HepG2 (cell line): ENCODE data around the gene HDAC10. TPM values are rescaled to one million over a fixed set of nuclear protein-coding genes. Genes with fewer than 3 reads are reported as not detected.
A peak's percentile ranks its signal among the peaks of the same experiment; 100 is the strongest.

Experiments used
- ARID2 ChIP-seq: sonication (generic); formaldehyde crosslinking; IDR thresholded peaks from 2 replicates; pipeline ENCODE4 v1.8.1; 2022; ENCODE audit warnings: mild to moderate bottlenecking, missing genetic modification reagents, borderline replicate concordance
- ASH2L ChIP-seq: fragments of 300-600, 200-600 bp; sonication (generic); IDR thresholded peaks from 2 replicates; pipeline ENCODE4 v1.7.0; 2017; ENCODE audit warnings: low read depth, mild to moderate bottlenecking, moderate library complexity, mixed read lengths, low read length; ENCODE audit not compliant: insufficient read length
- CBFB ChIP-seq: sonication (generic); formaldehyde crosslinking; IDR thresholded peaks from 2 replicates; pipeline ENCODE4 v1.4.0; 2020; ENCODE audit warnings: missing genetic modification reagents
- CBX2 ChIP-seq, 2 experiments: fragments of 200-600 bp in 1 of 2; sonication (generic); formaldehyde crosslinking in 1 of 2; IDR thresholded peaks; 2 replicates each; pipeline versions ENCODE4 v1.7.0 to v1.8.1; 2018 to 2022; ENCODE audit warnings: low read depth in 2 of 2, low read length in 1 of 2, mild to moderate bottlenecking in 1 of 2, missing genetic modification reagents in 1 of 2
- CC2D1A ChIP-seq: sonication (generic); formaldehyde crosslinking; IDR thresholded peaks from 2 replicates; pipeline ENCODE4 v1.8.1; 2023; ENCODE audit warnings: mild to moderate bottlenecking, missing genetic modification reagents
- GATAD1 ChIP-seq: IDR thresholded peaks from 2 replicates; pipeline ENCODE4 v1.6.1; 2016; ENCODE audit warnings: missing genetic modification reagents, missing compliant biosample characterization
- GMEB2 ChIP-seq: IDR thresholded peaks from 2 replicates; pipeline ENCODE4 v1.6.1; 2016; ENCODE audit warnings: missing biosample characterization, missing genetic modification reagents, low read depth
- HMGXB4 ChIP-seq, 2 experiments: sonication (generic) in 1 of 2; formaldehyde crosslinking in 1 of 2; IDR thresholded peaks; 2 replicates each; pipeline versions ENCODE4 v1.4.0 to v1.6.1; 2018 to 2020; ENCODE audit warnings: missing genetic modification reagents in 2 of 2, borderline replicate concordance in 1 of 2, low read depth in 1 of 2, mild to moderate bottlenecking in 1 of 2, missing biosample characterization in 1 of 2
- HNRNPH1 ChIP-seq: fragments of 200-400 bp; formaldehyde crosslinking; optimal IDR thresholded peaks from 2 replicates; pipeline ENCODE3; 2017; ENCODE audit warnings: mild to moderate bottlenecking, low read depth, low read length
- LBX2 ChIP-seq: sonication (generic); formaldehyde crosslinking; IDR thresholded peaks from 2 replicates; pipeline ENCODE4 v1.5.0; 2020; ENCODE audit warnings: missing genetic modification reagents, mild to moderate bottlenecking, borderline replicate concordance
- LCORL ChIP-seq, 2 experiments: fragments of 450-650 bp in 1 of 2; sonication (generic) in 1 of 2; formaldehyde crosslinking in 1 of 2; IDR thresholded peaks; 2 replicates each; pipeline versions ENCODE4 v1.5.0 to v1.6.1; 2017 to 2020; ENCODE audit warnings: antibody characterized with exemption in 1 of 2, missing genetic modification reagents in 1 of 2
- PAF1 ChIP-seq: IDR thresholded peaks from 2 replicates; pipeline ENCODE4 v1.6.1; 2016; ENCODE audit warnings: missing genetic modification reagents, missing compliant biosample characterization
- POGZ ChIP-seq: sonication (generic); formaldehyde crosslinking; IDR thresholded peaks from 2 replicates; pipeline ENCODE4 v1.4.0; 2020; ENCODE audit warnings: mild to moderate bottlenecking, missing genetic modification reagents
- PPARG ChIP-seq: conservative IDR thresholded peaks from 2 replicates; pipeline ENCODE4 v1.6.1; 2016; ENCODE audit warnings: missing biosample characterization, missing genetic modification reagents
- ZFP36 ChIP-seq: fragments of 150-350 bp; IDR thresholded peaks from 2 replicates; pipeline ENCODE4 v1.6.1; 2018; ENCODE audit warnings: borderline replicate concordance, low read length, low read depth; ENCODE audit not compliant: partially characterized antibody
- ZMAT5 ChIP-seq: sonication (generic); formaldehyde crosslinking; IDR thresholded peaks from 2 replicates; pipeline ENCODE4 v1.5.0; 2020; ENCODE audit warnings: mild to moderate bottlenecking, low read depth, missing genetic modification reagents, borderline replicate concordance
- ZNF121 ChIP-seq: sonication (generic); formaldehyde crosslinking; IDR thresholded peaks from 2 replicates; pipeline ENCODE4 v1.5.0; 2020; ENCODE audit warnings: mild to moderate bottlenecking, missing genetic modification reagents
- ZNF143 ChIP-seq: sonication (generic); formaldehyde crosslinking; IDR thresholded peaks from 2 replicates; pipeline ENCODE4 v1.4.0; 2020; ENCODE audit warnings: missing genetic modification reagents
- ZNF33A ChIP-seq: sonication (generic); formaldehyde crosslinking; IDR thresholded peaks from 2 replicates; pipeline ENCODE4 v1.5.1; 2020; ENCODE audit warnings: missing genetic modification reagents, mild to moderate bottlenecking, moderate library complexity, borderline replicate concordance
- ZNF431 ChIP-seq: sonication (generic); formaldehyde crosslinking; IDR thresholded peaks from 2 replicates; pipeline ENCODE4 v1.9.0; 2022; ENCODE audit warnings: missing genetic modification reagents, low read depth, mild to moderate bottlenecking, borderline replicate concordance
- ZNF501 ChIP-seq: sonication (generic); formaldehyde crosslinking; IDR thresholded peaks from 2 replicates; pipeline ENCODE4 v1.5.1; 2020; ENCODE audit warnings: mild to moderate bottlenecking, moderate library complexity, missing genetic modification reagents
- ZNF598 ChIP-seq: sonication (generic); formaldehyde crosslinking; IDR thresholded peaks from 2 replicates; pipeline ENCODE4 v1.5.1; 2020; ENCODE audit warnings: mild to moderate bottlenecking, missing genetic modification reagents, borderline replicate concordance
- ZSCAN30 ChIP-seq: sonication (generic); formaldehyde crosslinking; IDR thresholded peaks from 2 replicates; pipeline ENCODE4 v1.5.0; 2020; ENCODE audit warnings: mild to moderate bottlenecking, missing genetic modification reagents
- polyA plus RNA-seq, 8 experiments: library from polyadenylated mRNA; depleted of rRNA in 3 of 8; stranded (reverse) in 7 of 8; unstranded in 1 of 8; fragments of >200 nt; fragmentation: Illumina TruSeq in 4 of 8; extraction: Trizol in 4 of 8; gene quantifications; 2 replicates each; pipeline versions ENCODE4 v1.2.1 to v1.2.3, GENCODE V29; 2011 to 2016; ENCODE audit warnings: low read depth in 4 of 8, missing spikeins in 1 of 8, mixed read lengths in 1 of 8; ENCODE audit not compliant: insufficient read depth in 1 of 8
- total RNA-seq, 5 experiments: library from RNA; depleted of rRNA; stranded (reverse); fragments of >200 nt; fragmentation: Illumina TruSeq; extraction: Trizol; gene quantifications; 2 replicates each; pipeline ENCODE4 v1.2.3, GENCODE V29; 2016; ENCODE audit warnings: low read depth in 1 of 5

Gene HDAC10
- total and polyA plus RNA-seq, 2 of the 13 experiments (the other 11 are each of a cell fraction or from before 2014, with no cell fraction given) = 13.9 to 14.9 TPM

- no peak for TF ChIP-seq ZSCAN30 (CRISPR knock-in tag)
- 0 out of 2 replicates have a peak, but pooled peaks have one; percentile 68 for TF ChIP-seq ARID2
- TF ChIP-seq ZNF598 = no peak
- no peak for TF ChIP-seq CBX2 (IDR thresholded peaks at IDR 0.05; ENCODE audit: low read depth, low read length)
- TF ChIP-seq CBX2 (CRISPR knock-in tag; IDR thresholded peaks at IDR 0.05; ENCODE audit: low read depth) = no peak
- TF ChIP-seq HMGXB4 (CRISPR knock-in tag; IDR thresholded peaks at IDR 0.05; ENCODE audit: borderline replicate concordance in 1 of 2, low read depth in 1 of 2) = peak; percentile 26 to 67; a peak in 2 of 4 replicates
- TF ChIP-seq GMEB2 (CRISPR knock-in tag) = no peak
- TF ChIP-seq POGZ (CRISPR knock-in tag) = no peak
- TF ChIP-seq GATAD1 (CRISPR knock-in tag) = peak; percentile 76
- peak; percentile 51 for TF ChIP-seq ZNF501 (CRISPR knock-in tag)
- TF ChIP-seq PAF1 = no peak
- no peak for TF ChIP-seq CC2D1A
- TF ChIP-seq LCORL (IDR thresholded peaks at IDR 0.05) = no peak
- 0 out of 2 replicates have a peak, but pooled peaks have one; percentile 52 for TF ChIP-seq LCORL (CRISPR knock-in tag; IDR thresholded peaks at IDR 0.05)
- TF ChIP-seq ZNF143 (CRISPR knock-in tag) = no peak; the same call in 1 of the 2 replicates
- 0 out of 2 replicates have a peak, but pooled peaks have one; percentile 34 for TF ChIP-seq PPARG (CRISPR knock-in tag)
- no peak for TF ChIP-seq ZNF121
- no peak for TF ChIP-seq ZMAT5 (CRISPR knock-in tag)
- TF ChIP-seq ZNF431 (CRISPR knock-in tag) = peak; percentile 84; the same call in 1 of the 2 replicates
- TF ChIP-seq CBFB (CRISPR knock-in tag) = no peak
- no peak for TF ChIP-seq ZFP36
- no peak for TF ChIP-seq ASH2L
- TF ChIP-seq LBX2 (CRISPR knock-in tag) = peak; percentile 74; the same call in 1 of the 2 replicates
- TF ChIP-seq HNRNPH1 = no peak
- TF ChIP-seq ZNF33A = no peak
Measured at GRCh38 chr22:50270666-50271394, 19.8 kb upstream of the HDAC10 start (continued).
